Cardiac muscle cell (in vitro differentiated cells and primary cell): Measurements from ENCODE around the gene CBFA2T3. TPM values are rescaled to one million over a fixed set of nuclear protein-coding genes. Genes with fewer than 3 reads are reported as not detected.
A peak's percentile ranks its signal among the peaks of the same experiment; 100 is the strongest.

Experiments
- DNase-seq, 2 donors: peaks; one replicate each; pipeline versions ENCODE4 v3.0.0 to v3.0.0-alpha.2; 2010 to 2017; ENCODE audit warnings: low read depth in 1 of 2, low spot score in 1 of 2
- H3K27ac ChIP-seq: fragments of 200-600 bp; sonication (generic); 2 replicates; pipeline ENCODE4 v1.5.1; 2016
- H3K27me3 ChIP-seq: fragments of 200-600 bp; sonication (generic); 2 replicates; pipeline ENCODE4 v1.6.0; 2016; ENCODE audit warnings: control low read depth
- H3K36me3 ChIP-seq: fragments of 200-600 bp; sonication (generic); 2 replicates; pipeline ENCODE4 v1.5.1; 2016; ENCODE audit warnings: control low read depth
- H3K4me1 ChIP-seq: fragments of 200-600 bp; sonication (generic); 2 replicates; pipeline ENCODE4 v1.8.1; 2017; ENCODE audit warnings: low read depth, mild to moderate bottlenecking, mixed run types
- H3K4me3 ChIP-seq: fragments of 200-600 bp; sonication (generic); 2 replicates; pipeline ENCODE4 v1.5.1; 2016; ENCODE audit warnings: mild to moderate bottlenecking
- H3K9me3 ChIP-seq: fragments of 200-600 bp; sonication (generic); 2 replicates; pipeline ENCODE4 v1.5.1; 2017; ENCODE audit warnings: low read depth, mild to moderate bottlenecking, control low read depth
- CTCF ChIP-seq: IDR thresholded peaks from 2 replicates; pipeline ENCODE4 v1.5.1; 2012; ENCODE audit warnings: low read depth, mild to moderate bottlenecking, low read length
- polyA plus RNA-seq: library from polyadenylated mRNA; unstranded; fragments of >200 nt; fragmentation: Nextera tagmentation; extraction: Ambion mirVana; gene quantifications from 2 replicates; pipeline ENCODE4 v1.2.1, GENCODE V29; 2016
- total RNA-seq: library from RNA; depleted of rRNA; stranded (reverse); fragments of >200 nt; gene quantifications from 2 replicates; pipeline ENCODE4 v1.2.3, GENCODE V29; 2016

Gene CBFA2T3
- total and polyA plus RNA-seq, 2 experiments from 2014 or later, result 0.69 to 1.5 TPM

GRCh38 chr16:88926374-88926990 is 50.5 kb downstream of the CBFA2T3 start:
- no peak overlapping the region for H3K4me3 ChIP-seq

GRCh38 chr16:88925540-88925887 is 51.5 kb downstream of the CBFA2T3 start:
- Histone ChIP-seq H3K4me1 (no peaks in the 10 kb centered on the region), H3K27ac (no peak overlapping the region)
- no peak for TF ChIP-seq CTCF

More at GRCh38 chr16:88926374-88926990, 50.5 kb downstream of the CBFA2T3 start:
- H3K9me3 ChIP-seq, result no peaks in the 10 kb centered on the region
- no peaks in the 10 kb centered on the region for H3K27me3 ChIP-seq
- no peaks in the 10 kb centered on the region for H3K36me3 ChIP-seq
- no peaks in the 10 kb centered on the region for H3K4me1 ChIP-seq
- no peak for TF ChIP-seq CTCF
- H3K27ac ChIP-seq, result no peak overlapping the region
- no peak for DNase-seq

GRCh38 chr16:88924834-88925539 is 52.0 kb downstream of the CBFA2T3 start:
- Histone ChIP-seq H3K36me3 (no peaks in the 10 kb centered on the region), H3K9me3 (no peaks in the 10 kb centered on the region), H3K4me3 (no peak overlapping the region), H3K27me3 (no peaks in the 10 kb centered on the region), H3K4me1 (no peaks in the 10 kb centered on the region), H3K27ac (no peak overlapping the region)
- DNase-seq, result peak; percentile 42 to 89
- TF ChIP-seq CTCF, result peak; percentile 57

More at GRCh38 chr16:88925540-88925887, 51.5 kb downstream of the CBFA2T3 start:
- Histone ChIP-seq H3K4me3 (no peak overlapping the region), H3K9me3 (no peaks in the 10 kb centered on the region), H3K27me3 (no peaks in the 10 kb centered on the region), H3K36me3 (no peaks in the 10 kb centered on the region)
- no peak for DNase-seq

- Histone ChIP-seq H3K4me3 (no peak overlapping the region), H3K4me1 (no peaks in the 10 kb centered on the region), H3K36me3 (no peaks in the 10 kb centered on the region), H3K9me3 (no peaks in the 10 kb centered on the region), H3K27me3 (no peaks in the 10 kb centered on the region), H3K27ac (no peak overlapping the region)
- no peak for DNase-seq
- no peak for TF ChIP-seq CTCF
These were observed 52.8 kb downstream of the CBFA2T3 start for GRCh38 chr16:88923926-88924833.

GRCh38 chr16:88923450-88923849 is 53.6 kb downstream of the CBFA2T3 start:
- no peaks in the 10 kb centered on the region for H3K9me3 ChIP-seq
- no peak overlapping the region for H3K4me3 ChIP-seq
- no peak for TF ChIP-seq CTCF
- no peak overlapping the region for H3K27ac ChIP-seq
- no peak for DNase-seq
- no peaks in the 10 kb centered on the region for H3K27me3 ChIP-seq
- no peaks in the 10 kb centered on the region for H3K36me3 ChIP-seq
- H3K4me1 ChIP-seq, result no peaks in the 10 kb centered on the region
